IMR-90 (cell line): Measurements from ENCODE around the gene CACNA2D3. TPM values are rescaled to one million over a fixed set of nuclear protein-coding genes. Genes with fewer than 3 reads are reported as not detected.

Experiments used
- ATAC-seq: fragments of 200-7000 bp; cut with Tn5 transposase; 2 replicates; pipeline ENCODE4 v1.9.1; 2020; ENCODE audit warnings: low read depth, mild to moderate bottlenecking, moderate library complexity
- BruUV-seq: library from RNA; stranded (reverse); fragments of 400-500 nt; replicated peaks from 2 replicates; lab custom pipeline; 2021; lab: Mats Ljungman, UMichigan
- CTCF ChIA-PET: fragments of 300-600 bp; formaldehyde crosslinking; extraction: SDS; loops from one replicate; lab custom pipeline; 2021; ENCODE audit warnings: antibody characterized with exemption; lab: Yijun Ruan, JAX
- POLR2A ChIA-PET: fragments of 300-600 bp; sonication (Branson Sonifier 250); formaldehyde crosslinking; loops from one replicate; lab custom pipeline; 2022; ENCODE audit warnings: antibody characterized with exemption; ENCODE audit not compliant: unreplicated experiment; lab: Charles Lee
- DNase-seq: peaks from one replicate; pipeline ENCODE4 v3.0.0; 2013
- H2AFZ ChIP-seq: replicated peaks from 2 replicates; pipeline ENCODE3; 2013; ENCODE audit warnings: low read length, mild to moderate bottlenecking; ENCODE audit not compliant: poor library complexity
- H2AK5ac ChIP-seq: 2 replicates; pipeline ENCODE4 v1.6.1; 2013; ENCODE audit warnings: low read depth, low read length, inconsistent platforms
- H2AK9ac ChIP-seq: replicated peaks from 2 replicates; pipeline ENCODE3; 2013; ENCODE audit warnings: mild to moderate bottlenecking, low read depth, low read length, moderate library complexity; ENCODE audit not compliant: poor library complexity
- H2BK120ac ChIP-seq: 2 replicates; pipeline ENCODE4 v1.6.1; 2013; ENCODE audit warnings: low read depth, low read length, inconsistent platforms
- H2BK15ac ChIP-seq: 3 replicates; pipeline ENCODE4 v1.6.1; 2013; ENCODE audit warnings: low read depth, low read length, inconsistent platforms
- H2BK20ac ChIP-seq: 2 replicates; pipeline ENCODE4 v1.6.1; 2013; ENCODE audit warnings: low read depth, mild to moderate bottlenecking, inconsistent platforms, low read length, moderate library complexity
- H2BK5ac ChIP-seq: 2 replicates; pipeline ENCODE4 v1.6.1; 2013; ENCODE audit warnings: mild to moderate bottlenecking, low read depth, low read length, inconsistent platforms; ENCODE audit not compliant: poor library complexity, severe bottlenecking
- H3K14ac ChIP-seq: replicated peaks from 2 replicates; pipeline ENCODE4 v1.6.1; 2013; ENCODE audit warnings: low read depth, low read length, inconsistent platforms
- H3K18ac ChIP-seq: 2 replicates; pipeline ENCODE4 v1.6.1; 2013; ENCODE audit warnings: low read depth, low read length, control low read depth
- H3K23ac ChIP-seq: 2 replicates; pipeline ENCODE4 v1.6.1; 2013; ENCODE audit warnings: low read depth, low read length, inconsistent platforms
- H3K27ac ChIP-seq: 2 replicates; pipeline ENCODE4 v1.5.1; 2013; ENCODE audit warnings: mild to moderate bottlenecking, control low read depth, low read length; ENCODE audit not compliant: insufficient read depth
- H3K27me3 ChIP-seq: 2 replicates; pipeline ENCODE4 v1.6.1; 2013; ENCODE audit warnings: low read length; ENCODE audit not compliant: control insufficient read depth, insufficient read depth
- H3K36me3 ChIP-seq: 2 replicates; pipeline ENCODE4 v1.6.1; 2013; ENCODE audit warnings: low read length, mixed read lengths; ENCODE audit not compliant: control insufficient read depth, insufficient read depth
- H3K4ac ChIP-seq: 2 replicates; pipeline ENCODE4 v1.6.1; 2013; ENCODE audit warnings: low read depth, low read length, inconsistent platforms
- H3K4me1 ChIP-seq: 2 replicates; pipeline ENCODE4 v1.6.1; 2013; ENCODE audit warnings: low read length, mixed read lengths; ENCODE audit not compliant: control insufficient read depth, insufficient read depth
- H3K4me2 ChIP-seq: 2 replicates; pipeline ENCODE4 v1.6.1; 2013; ENCODE audit warnings: low read depth, mild to moderate bottlenecking, control low read depth, low read length, moderate library complexity
- H3K4me3 ChIP-seq: 2 replicates; pipeline ENCODE4 v1.5.1; 2013; ENCODE audit warnings: low read depth, mild to moderate bottlenecking, control low read depth, low read length, moderate library complexity; ENCODE audit not compliant: insufficient read depth
- H3K56ac ChIP-seq: 2 replicates; pipeline ENCODE4 v1.6.1; 2013; ENCODE audit warnings: low read length, inconsistent platforms; ENCODE audit not compliant: insufficient read depth; ENCODE audit errors: extremely low read depth
- H3K79me1 ChIP-seq, 2 experiments: 2 replicates each; pipeline ENCODE4 v1.6.1; 2013; ENCODE audit warnings: low read length in 2 of 2, inconsistent platforms in 1 of 2, low read depth in 1 of 2
- H3K9ac ChIP-seq: 2 replicates; pipeline ENCODE4 v1.6.1; 2013; ENCODE audit warnings: low read depth, low read length, control low read depth
- H3K9me1 ChIP-seq: 2 replicates; pipeline ENCODE4 v1.6.1; 2013; ENCODE audit warnings: low read length, inconsistent platforms; ENCODE audit not compliant: insufficient read depth
- H3K9me3 ChIP-seq: 2 replicates; pipeline ENCODE4 v1.6.1; 2013; ENCODE audit warnings: low read length; ENCODE audit not compliant: control insufficient read depth, insufficient read depth
- H4K20me1 ChIP-seq: 2 replicates; pipeline ENCODE4 v1.6.1; 2013; ENCODE audit warnings: low read length, inconsistent platforms; ENCODE audit not compliant: insufficient read depth
- H4K5ac ChIP-seq: 2 replicates; pipeline ENCODE4 v1.6.1; 2013; ENCODE audit warnings: mild to moderate bottlenecking, low read depth, low read length, control low read depth
- H4K8ac ChIP-seq, 2 experiments: 2 replicates each; pipeline ENCODE4 v1.6.1; 2013; ENCODE audit warnings: low read depth in 2 of 2, low read length in 2 of 2, control low read depth in 1 of 2, inconsistent platforms in 1 of 2
- H4K91ac ChIP-seq: 2 replicates; pipeline ENCODE4 v1.6.1; 2013; ENCODE audit warnings: low read depth, low read length, inconsistent platforms; ENCODE audit not compliant: insufficient read depth
- BHLHE40 ChIP-seq: fragments of 150-350 bp; IDR thresholded peaks from 2 replicates; pipeline ENCODE4 v1.6.1; 2016; ENCODE audit warnings: mild to moderate bottlenecking, low read depth, low read length
- CEBPB ChIP-seq: IDR thresholded peaks from 2 replicates; pipeline ENCODE4 v1.6.1; 2012; ENCODE audit warnings: low read depth, low read length, improper control_type of control experiment
- CHD1 ChIP-seq: IDR thresholded peaks from 2 replicates; pipeline ENCODE4 v1.6.1; 2012; ENCODE audit warnings: low read depth, low read length, improper control_type of control experiment
- ELK1 ChIP-seq: fragments of 150-350 bp; IDR thresholded peaks from 2 replicates; pipeline ENCODE4 v1.6.1; 2016; ENCODE audit warnings: low read depth, mild to moderate bottlenecking, low read length, moderate library complexity, borderline replicate concordance
- FOS ChIP-seq: fragments of 150-350 bp; IDR thresholded peaks from 2 replicates; pipeline ENCODE4 v1.6.1; 2016; ENCODE audit warnings: low read depth, low read length
- MAFK ChIP-seq: IDR thresholded peaks from 2 replicates; pipeline ENCODE4 v1.6.1; 2012; ENCODE audit warnings: low read depth, low read length, improper control_type of control experiment
- MAZ ChIP-seq: IDR thresholded peaks from 2 replicates; pipeline ENCODE4 v1.6.1; 2012; ENCODE audit warnings: low read depth, mild to moderate bottlenecking, low read length, improper control_type of control experiment, moderate library complexity, borderline replicate concordance
- MXI1 ChIP-seq: IDR thresholded peaks from 2 replicates; pipeline ENCODE4 v1.6.1; 2012; ENCODE audit warnings: low read depth, mild to moderate bottlenecking, low read length, moderate library complexity, borderline replicate concordance
- NFE2L2 ChIP-seq: fragments of 150-350 bp; IDR thresholded peaks from 2 replicates; pipeline ENCODE4 v1.6.1; 2016; ENCODE audit warnings: low read depth, mild to moderate bottlenecking, low read length
- POLR2A ChIP-seq: IDR thresholded peaks from 2 replicates; pipeline ENCODE4 v1.6.1; 2012; ENCODE audit warnings: mild to moderate bottlenecking, low read depth, low read length
- RAD21 ChIP-seq: IDR thresholded peaks from 2 replicates; pipeline ENCODE4 v1.6.1; 2012; ENCODE audit warnings: low read length, improper control_type of control experiment
- RCOR1 ChIP-seq: IDR thresholded peaks from 2 replicates; pipeline ENCODE4 v1.6.1; 2012; ENCODE audit warnings: mild to moderate bottlenecking, low read length, improper control_type of control experiment; ENCODE audit not compliant: insufficient replicate concordance
- RFX5 ChIP-seq: IDR thresholded peaks from 2 replicates; pipeline ENCODE4 v1.8.0; 2012; ENCODE audit warnings: low read depth, mild to moderate bottlenecking, low read length, moderate library complexity
- SMC3 ChIP-seq: fragments of 150-350 bp; IDR thresholded peaks from 2 replicates; pipeline ENCODE4 v1.6.1; 2016; ENCODE audit warnings: low read depth, mild to moderate bottlenecking, antibody characterized with exemption, low read length, moderate library complexity
- WGBS, 2 experiments: methylation state at CpG; one replicate each; pipeline versions ENCODE4 v1.1.5 to v1.1.7; 2013; ENCODE audit warnings: missing lambda C conversion rate in 2 of 2; ENCODE audit not compliant: insufficient read length in 1 of 2; ENCODE audit errors: extremely low coverage in 2 of 2; 5-methylcytosine and 5-hydroxymethylcytosine counted together
- dilution Hi-C: fragments of 300-500 bp; cut with HindIII; formaldehyde crosslinking; loops from one replicate; pipeline ENCODE4 v1.14.3; 2018; ENCODE audit warnings: low sequenced_read_pairs; ENCODE audit not compliant: unreplicated experiment
- in situ Hi-C: fragments of 300-500 bp; cut with MboI; formaldehyde crosslinking; loops from 3 replicates; pipeline ENCODE4 v1.14.3; 2019; ENCODE audit warnings: low sequenced_read_pairs, inconsistent platforms, mixed read lengths
- intact Hi-C: fragments of 100-400 bp; cut with micrococcal nuclease; formaldehyde crosslinking; loops from 2 replicates; pipeline ENCODE4 v1.10.0; 2022
- polyA plus RNA-seq, 3 experiments: library from polyadenylated mRNA; depleted of rRNA; stranded (reverse); fragments of >200 nt; gene quantifications; 2 replicates each; pipeline ENCODE4 v1.2.3, GENCODE V29; 2012; ENCODE audit warnings: low replicate concordance in 1 of 3
- total RNA-seq: library from RNA; depleted of rRNA; stranded (reverse); fragments of >200 nt; gene quantifications from 2 replicates; pipeline ENCODE4 v1.2.3, GENCODE V29; 2012
- TF ChIP-seq, protein P1 (sequence below): conservative IDR thresholded peaks from 2 replicates; pipeline ENCODE4 v1.5.1; 2012; ENCODE audit warnings: mild to moderate bottlenecking, low read depth, low read length, improper control_type of control experiment
- TF ChIP-seq, protein P2 (sequence below): fragments of 150-350 bp; IDR thresholded peaks from 2 replicates; pipeline ENCODE4 v1.6.1; 2017; ENCODE audit warnings: mild to moderate bottlenecking, antibody characterized with exemption, low read length, low read depth

The CACNA2D3 gene
- total and polyA plus RNA-seq, 2 of the 4 experiments (the other 2 are of a cell fraction) = 0.36 to 0.41 TPM

- Histone ChIP-seq H4K5ac (no peak overlapping the region), H3K36me3 (no peaks in the 10 kb centered on the region), H2AFZ (no peak overlapping the region), H2AK9ac (no peak overlapping the region), H4K8ac (no peak overlapping the region), H2BK120ac (no peak overlapping the region), H3K4me1 (no peaks in the 10 kb centered on the region), H3K14ac (no peak overlapping the region), H3K56ac (no peak overlapping the region), H3K79me1 (no peaks in the 10 kb centered on the region), H3K9me3 (no peaks in the 10 kb centered on the region; the same call in 1 of the 2 replicates), H4K20me1 (no peaks in the 10 kb centered on the region), H3K27me3 (no peaks in the 10 kb centered on the region), H3K4me3 (no peak overlapping the region), H3K4ac (no peak overlapping the region), H2BK5ac (no peak overlapping the region), H2AK5ac (no peak overlapping the region), H3K23ac (no peak overlapping the region), H3K9me1 (no peaks in the 10 kb centered on the region), H2BK15ac (no peak overlapping the region), H3K9ac (no peak overlapping the region), H3K4me2 (no peak overlapping the region), H4K91ac (no peak overlapping the region), H3K27ac (no peak overlapping the region), H3K18ac (no peak overlapping the region), H2BK20ac (no peak overlapping the region)
- intact Hi-C loops = no loop called here
- no peak for TF ChIP-seq BHLHE40
- no peak for TF ChIP-seq CEBPB
- TF ChIP-seq RAD21 = no peak
- no peak for TF ChIP-seq FOS
- TF ChIP-seq RCOR1 = no peak
- TF ChIP-seq, protein P1, sequence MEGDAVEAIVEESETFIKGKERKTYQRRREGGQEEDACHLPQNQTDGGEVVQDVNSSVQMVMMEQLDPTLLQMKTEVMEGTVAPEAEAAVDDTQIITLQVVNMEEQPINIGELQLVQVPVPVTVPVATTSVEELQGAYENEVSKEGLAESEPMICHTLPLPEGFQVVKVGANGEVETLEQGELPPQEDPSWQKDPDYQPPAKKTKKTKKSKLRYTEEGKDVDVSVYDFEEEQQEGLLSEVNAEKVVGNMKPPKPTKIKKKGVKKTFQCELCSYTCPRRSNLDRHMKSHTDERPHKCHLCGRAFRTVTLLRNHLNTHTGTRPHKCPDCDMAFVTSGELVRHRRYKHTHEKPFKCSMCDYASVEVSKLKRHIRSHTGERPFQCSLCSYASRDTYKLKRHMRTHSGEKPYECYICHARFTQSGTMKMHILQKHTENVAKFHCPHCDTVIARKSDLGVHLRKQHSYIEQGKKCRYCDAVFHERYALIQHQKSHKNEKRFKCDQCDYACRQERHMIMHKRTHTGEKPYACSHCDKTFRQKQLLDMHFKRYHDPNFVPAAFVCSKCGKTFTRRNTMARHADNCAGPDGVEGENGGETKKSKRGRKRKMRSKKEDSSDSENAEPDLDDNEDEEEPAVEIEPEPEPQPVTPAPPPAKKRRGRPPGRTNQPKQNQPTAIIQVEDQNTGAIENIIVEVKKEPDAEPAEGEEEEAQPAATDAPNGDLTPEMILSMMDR = no peak
- TF ChIP-seq SMC3 = no peak
- no peak for TF ChIP-seq MAFK
- no peak for TF ChIP-seq NFE2L2
- TF ChIP-seq MAZ = no peak
- TF ChIP-seq, protein P2, sequence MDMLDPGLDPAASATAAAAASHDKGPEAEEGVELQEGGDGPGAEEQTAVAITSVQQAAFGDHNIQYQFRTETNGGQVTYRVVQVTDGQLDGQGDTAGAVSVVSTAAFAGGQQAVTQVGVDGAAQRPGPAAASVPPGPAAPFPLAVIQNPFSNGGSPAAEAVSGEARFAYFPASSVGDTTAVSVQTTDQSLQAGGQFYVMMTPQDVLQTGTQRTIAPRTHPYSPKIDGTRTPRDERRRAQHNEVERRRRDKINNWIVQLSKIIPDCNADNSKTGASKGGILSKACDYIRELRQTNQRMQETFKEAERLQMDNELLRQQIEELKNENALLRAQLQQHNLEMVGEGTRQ = no peak
- TF ChIP-seq POLR2A = no peak
- no peak for TF ChIP-seq MXI1
- no peak for TF ChIP-seq ELK1
- TF ChIP-seq RFX5 = no peak
- no peak for TF ChIP-seq CHD1
- CTCF ChIA-PET = no interaction called here
- BruUV-seq = no TSS peak
- in situ Hi-C loops = no loop called here
- ATAC-seq (no peak), DNase-seq (no peak)
- dilution Hi-C loops = no loop called here
- POLR2A ChIA-PET = no interaction called here
- no CpG with 5 or more reads among the region's 2 CpGs for WGBS, 2 experiments
Measured at GRCh38 chr3:54547051-54547450, 424.7 kb downstream of the CACNA2D3 start.
